CD4-positive, alpha-beta T cell (primary cell): Measurements from ENCODE around the gene SF3B2. TPM values are rescaled to one million over a fixed set of nuclear protein-coding genes. Genes with fewer than 3 reads are reported as not detected.

ENCODE experiments used
- ATAC-seq: fragments of 200-7000 bp; cut with Tn5 transposase; one replicate; pipeline ENCODE4 v1.10.0; 2022; ENCODE audit warnings: mild to moderate bottlenecking; ENCODE audit not compliant: poor library complexity
- CTCF ChIA-PET: fragments of 350-600 bp; sonication (Branson Sonifier 250); formaldehyde crosslinking; loops from one replicate; lab custom pipeline; 2021; ENCODE audit warnings: antibody characterized with exemption, inconsistent platforms; lab: Charles Lee
- POLR2A ChIA-PET: fragments of 350-600 bp; sonication (Branson Sonifier 250); formaldehyde crosslinking; loops from one replicate; lab custom pipeline; 2021; ENCODE audit warnings: antibody characterized with exemption, inconsistent platforms; lab: Charles Lee
- DNase-seq, 14 experiments: peaks; one replicate each; pipeline ENCODE4 v3.0.0-alpha.2; 2013 to 2020; ENCODE audit warnings: mixed read lengths in 2 of 14
- H3K27ac ChIP-seq, 2 donors: one replicate each; pipeline versions ENCODE4 v1.5.1 to v1.7.0; 2013; ENCODE audit warnings: low read length in 2 of 2, low read depth in 1 of 2, mild to moderate bottlenecking in 1 of 2
- H3K27me3 ChIP-seq, 2 experiments: 1 replicate in 1 of 2; 2 replicates in 1 of 2; pipeline versions ENCODE4 v1.6.1 to v1.7.0; 2013; ENCODE audit warnings: low read length in 2 of 2, control low read depth in 1 of 2, mild to moderate bottlenecking in 1 of 2, moderate library complexity in 1 of 2; ENCODE audit not compliant: insufficient read depth in 2 of 2, control insufficient read depth in 1 of 2
- H3K36me3 ChIP-seq: one replicate; pipeline ENCODE4 v1.6.1; 2013; ENCODE audit warnings: low read length, control low read depth; ENCODE audit not compliant: insufficient read depth
- H3K4me1 ChIP-seq: one replicate; pipeline ENCODE4 v1.6.1; 2013; ENCODE audit warnings: low read length, control low read depth; ENCODE audit not compliant: insufficient read depth
- H3K4me3 ChIP-seq: one replicate; pipeline ENCODE4 v1.5.1; 2013; ENCODE audit warnings: mild to moderate bottlenecking, low read length, moderate library complexity
- H3K9me3 ChIP-seq, 2 experiments: 1 replicate in 1 of 2; 2 replicates in 1 of 2; pipeline versions ENCODE4 v1.6.1 to v1.7.0; 2013; ENCODE audit warnings: low read length in 2 of 2, mild to moderate bottlenecking in 2 of 2, control low read depth in 1 of 2, moderate library complexity in 1 of 2; ENCODE audit not compliant: control insufficient read depth in 1 of 2, insufficient read depth in 1 of 2
- H3K27ac Mint-ChIP-seq: one replicate; pipeline ENCODE4 v1.8.0; 2020; ENCODE audit warnings: mixed read lengths
- H3K27me3 Mint-ChIP-seq: one replicate; pipeline ENCODE4 v1.8.0; 2021; ENCODE audit warnings: mixed read lengths
- H3K36me3 Mint-ChIP-seq: one replicate; pipeline ENCODE4 v1.8.0; 2021; ENCODE audit warnings: low read depth, mixed read lengths
- H3K4me1 Mint-ChIP-seq: one replicate; pipeline ENCODE4 v1.8.0; 2021; ENCODE audit warnings: low read depth, mixed read lengths
- H3K4me3 Mint-ChIP-seq: one replicate; pipeline ENCODE4 v1.8.0; 2020; ENCODE audit warnings: mild to moderate bottlenecking, mixed read lengths
- H3K9me3 Mint-ChIP-seq: one replicate; pipeline ENCODE4 v1.8.0; 2020; ENCODE audit warnings: mixed read lengths
- intact Hi-C, 2 experiments: fragments of 100-400 bp; cut with DNase I in 1 of 2; cut with micrococcal nuclease in 1 of 2; formaldehyde crosslinking; loops; one replicate each; pipeline versions ENCODE4 v1.15.1 to v1.9.0; 2023 to 2025; cut with DNase I, micrococcal nuclease
- total RNA-seq, 174 experiments: library from RNA in 2 of 174; stranded (reverse) in 2 of 174; gene quantifications; one replicate each; pipeline ENCODE4 v1.2.3 and lab custom pipeline; 2021 to 2026
- TF ChIP-seq, protein P1 (sequence below): fragments of 200-600 bp; IDR thresholded peaks from one replicate; pipeline ENCODE4 v1.8.0; 2022; ENCODE audit warnings: antibody characterized with exemption, mild to moderate bottlenecking

The SF3B2 gene
- total RNA-seq, 2 experiments from 2014 or later = 182 to 196 TPM

DNA sequence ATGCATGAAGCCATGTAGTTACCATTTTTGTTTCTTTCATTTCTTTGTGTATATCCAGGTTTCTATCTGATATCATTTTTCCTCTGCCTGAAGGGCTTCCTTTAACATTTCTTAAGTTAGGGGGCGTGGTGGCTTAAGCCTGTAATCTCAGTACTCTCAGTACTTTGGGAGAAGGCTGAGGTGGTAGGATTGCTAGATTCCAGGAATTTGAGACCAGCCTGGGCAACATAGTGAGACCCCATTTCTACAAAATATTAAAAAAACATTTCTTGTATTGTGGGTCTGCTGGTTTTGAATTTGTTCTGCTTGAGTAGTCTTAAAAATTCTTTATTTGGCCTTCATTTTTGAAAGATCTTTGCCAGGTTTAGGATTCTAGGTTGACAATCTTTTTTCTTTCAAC, 12.4 kb downstream of the SF3B2 start:
- no peak overlapping the region for H3K27ac ChIP-seq
- Mint-ChIP-seq H3K36me3 (peaks cover 100% of the 10 kb centered on the region), H3K9me3 (no peaks in the 10 kb centered on the region), H3K4me1 (peaks cover 49% of the 10 kb centered on the region), H3K4me3 (no peak overlapping the region), H3K27ac (peak overlapping the region; percentile 67), H3K27me3 (no peaks in the 10 kb centered on the region)
- no peak overlapping the region for H3K4me3 ChIP-seq
- H3K4me1 ChIP-seq = peaks cover 21% of the 10 kb centered on the region
- ChIA-PET CTCF (no interaction called here), POLR2A (interaction anchor here (0.9 kb wide), 1 partner anchor 62 kb away, joined by 3 read pairs; no protein-coding TSS in a partner anchor)
- intact Hi-C loops = no loop called here
- DNase-seq (no peak), ATAC-seq (no peak)
- TF ChIP-seq, protein P1, sequence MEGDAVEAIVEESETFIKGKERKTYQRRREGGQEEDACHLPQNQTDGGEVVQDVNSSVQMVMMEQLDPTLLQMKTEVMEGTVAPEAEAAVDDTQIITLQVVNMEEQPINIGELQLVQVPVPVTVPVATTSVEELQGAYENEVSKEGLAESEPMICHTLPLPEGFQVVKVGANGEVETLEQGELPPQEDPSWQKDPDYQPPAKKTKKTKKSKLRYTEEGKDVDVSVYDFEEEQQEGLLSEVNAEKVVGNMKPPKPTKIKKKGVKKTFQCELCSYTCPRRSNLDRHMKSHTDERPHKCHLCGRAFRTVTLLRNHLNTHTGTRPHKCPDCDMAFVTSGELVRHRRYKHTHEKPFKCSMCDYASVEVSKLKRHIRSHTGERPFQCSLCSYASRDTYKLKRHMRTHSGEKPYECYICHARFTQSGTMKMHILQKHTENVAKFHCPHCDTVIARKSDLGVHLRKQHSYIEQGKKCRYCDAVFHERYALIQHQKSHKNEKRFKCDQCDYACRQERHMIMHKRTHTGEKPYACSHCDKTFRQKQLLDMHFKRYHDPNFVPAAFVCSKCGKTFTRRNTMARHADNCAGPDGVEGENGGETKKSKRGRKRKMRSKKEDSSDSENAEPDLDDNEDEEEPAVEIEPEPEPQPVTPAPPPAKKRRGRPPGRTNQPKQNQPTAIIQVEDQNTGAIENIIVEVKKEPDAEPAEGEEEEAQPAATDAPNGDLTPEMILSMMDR = no peak
- peaks cover 96% of the 10 kb centered on the region for H3K36me3 ChIP-seq
- no peaks in the 10 kb centered on the region for H3K27me3 ChIP-seq
- H3K9me3 ChIP-seq = peaks cover 0 to 3% of the 10 kb centered on the region in 2 experiments

DNA sequence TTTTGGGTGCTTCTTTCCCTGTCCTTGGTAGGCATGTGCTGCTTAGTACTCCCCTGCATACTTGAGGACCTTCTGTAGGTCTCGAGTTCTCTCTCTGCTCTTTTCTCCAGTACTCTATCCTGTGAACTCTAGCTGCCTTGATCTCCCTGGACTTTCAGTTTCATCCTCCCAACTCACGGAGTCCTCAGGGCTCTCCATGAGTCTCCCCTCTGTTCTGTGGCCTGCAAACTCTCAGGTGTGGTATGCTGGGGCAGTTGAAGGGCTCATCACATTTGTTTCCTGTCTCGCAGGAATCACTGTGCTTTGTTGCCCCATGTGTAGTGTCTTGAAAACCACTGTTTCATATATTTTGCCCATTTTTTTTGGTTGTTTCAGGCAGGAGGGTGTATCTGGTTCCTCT, 14.6 kb downstream of the SF3B2 start:
- Mint-ChIP-seq H3K9me3 (no peaks in the 10 kb centered on the region), H3K4me1 (peaks cover 60% of the 10 kb centered on the region), H3K36me3 (peaks cover 88% of the 10 kb centered on the region), H3K27ac (peak overlapping the region; percentile 94), H3K27me3 (no peaks in the 10 kb centered on the region), H3K4me3 (peak overlapping the region; percentile 12)
- intact Hi-C loops = loop anchor here in 1 of 2 experiments (5.0 kb wide), 1 partner anchor 36 kb away; no protein-coding TSS in a partner anchor
- ChIA-PET CTCF (interaction anchor here (1.0 to 2.1 kb wide), 4 partner anchors 14 to 178 kb away, joined by 3 to 10 read pairs (median 6); partner anchors contain the start of genes FIBP and SF3B2), POLR2A (interaction anchor here (1.2 kb wide), 1 partner anchor 60 kb away, joined by 4 read pairs; no protein-coding TSS in a partner anchor)
- DNase-seq = no peak
- no peak for ATAC-seq
- H3K4me1 ChIP-seq = peaks cover 20% of the 10 kb centered on the region
- no peak overlapping the region for H3K27ac ChIP-seq
- peaks cover 0 to 3% of the 10 kb centered on the region in 2 experiments for H3K9me3 ChIP-seq
- TF ChIP-seq, protein P1 = no peak
- peaks cover 74% of the 10 kb centered on the region for H3K36me3 ChIP-seq
- no peaks in the 10 kb centered on the region for H3K27me3 ChIP-seq
- no peak overlapping the region for H3K4me3 ChIP-seq

DNA sequence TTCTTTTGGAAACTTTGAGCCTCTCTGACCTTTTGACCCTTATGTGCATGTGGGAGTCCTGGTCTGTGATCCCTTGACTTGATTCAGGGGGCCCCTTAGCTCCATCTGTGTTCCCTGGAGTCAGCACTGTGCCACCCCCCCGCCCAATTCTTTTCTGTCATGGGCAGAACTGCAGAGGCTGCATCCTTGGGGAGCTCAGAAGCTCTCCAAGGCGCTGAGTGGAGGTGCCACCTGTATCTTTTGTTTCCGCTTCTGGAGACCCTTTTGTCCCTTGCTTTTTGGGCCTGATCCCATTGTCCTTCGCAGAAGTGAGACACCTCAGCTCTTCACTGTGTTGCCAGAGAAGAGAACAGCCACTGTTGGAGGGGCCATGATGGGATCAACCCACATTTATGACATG, 15.5 kb downstream of the SF3B2 start:
- Histone ChIP-seq H3K27ac (no peak overlapping the region), H3K4me1 (peaks cover 25% of the 10 kb centered on the region), H3K27me3 (no peaks in the 10 kb centered on the region), H3K4me3 (no peak overlapping the region), H3K36me3 (peaks cover 69% of the 10 kb centered on the region), H3K9me3 (peaks cover 0 to 3% of the 10 kb centered on the region in 2 experiments)
- H3K9me3 Mint-ChIP-seq = no peaks in the 10 kb centered on the region
- intact Hi-C loops = loop anchor here (1.0 to 5.0 kb wide), 5 partner anchors 15 to 66 kb away; partner anchors contain the start of gene SF3B2 (in 1 of the 2)
- peak overlapping the region; percentile 94 for H3K27ac Mint-ChIP-seq
- H3K36me3 Mint-ChIP-seq = peaks cover 87% of the 10 kb centered on the region
- DNase-seq (peak in 1 of 14 experiments; percentile 27), ATAC-seq (no peak)
- H3K27me3 Mint-ChIP-seq = no peaks in the 10 kb centered on the region
- peak overlapping the region; percentile 94 for H3K4me3 Mint-ChIP-seq
- H3K4me1 Mint-ChIP-seq = peaks cover 68% of the 10 kb centered on the region
- POLR2A ChIA-PET = interaction anchor here (0.7 to 7.0 kb wide), 8 partner anchors 8 to 67 kb away, joined by 3 to 135 read pairs (median 8); partner anchors contain the start of gene SF3B2
- TF ChIP-seq, protein P1 = no peak
- CTCF ChIA-PET = interaction anchor here (0.7 to 2.8 kb wide), 19 partner anchors 8 to 179 kb away, joined by 3 to 29 read pairs (median 7); partner anchors contain the start of genes FIBP and SF3B2
